ENCODE results near the gene PGS1. TPM values are rescaled to one million over a fixed set of nuclear protein-coding genes. Genes with fewer than 3 reads are reported as not detected.
"Not testable (repeated sequence)": the region's sequence is repeated elsewhere in the genome, so short reads cannot be mapped to it uniquely, and the experiment has no call there.

PGS1 gene
- total RNA-seq, 1 donor from 2014 or later = 59.3 TPM

DNA sequence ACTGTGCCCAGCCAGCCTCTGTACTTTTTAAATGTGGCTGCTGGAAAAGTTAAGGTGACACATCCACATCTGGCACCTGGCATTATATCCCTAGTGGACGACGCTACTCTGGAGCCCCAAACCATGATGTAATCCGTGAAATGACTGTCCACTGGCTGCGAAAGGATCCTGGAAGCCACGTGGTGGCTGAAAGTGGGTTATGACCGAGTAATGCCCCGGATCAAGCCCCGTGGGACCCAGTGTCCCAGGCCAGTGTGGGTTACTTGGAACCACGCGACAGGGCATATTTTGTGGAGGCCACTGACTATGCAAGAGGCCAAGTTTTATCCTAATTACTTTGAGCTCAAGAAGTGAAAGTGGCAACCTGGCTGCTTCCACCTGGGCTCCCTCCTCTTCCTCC is 79.6 kb downstream of the PGS1 start:
- intact Hi-C loops (cut with micrococcal nuclease) = no loop called here
- no peak overlapping the region for H3K4me3 Mint-ChIP-seq (ENCODE audit: low read depth)

DNA sequence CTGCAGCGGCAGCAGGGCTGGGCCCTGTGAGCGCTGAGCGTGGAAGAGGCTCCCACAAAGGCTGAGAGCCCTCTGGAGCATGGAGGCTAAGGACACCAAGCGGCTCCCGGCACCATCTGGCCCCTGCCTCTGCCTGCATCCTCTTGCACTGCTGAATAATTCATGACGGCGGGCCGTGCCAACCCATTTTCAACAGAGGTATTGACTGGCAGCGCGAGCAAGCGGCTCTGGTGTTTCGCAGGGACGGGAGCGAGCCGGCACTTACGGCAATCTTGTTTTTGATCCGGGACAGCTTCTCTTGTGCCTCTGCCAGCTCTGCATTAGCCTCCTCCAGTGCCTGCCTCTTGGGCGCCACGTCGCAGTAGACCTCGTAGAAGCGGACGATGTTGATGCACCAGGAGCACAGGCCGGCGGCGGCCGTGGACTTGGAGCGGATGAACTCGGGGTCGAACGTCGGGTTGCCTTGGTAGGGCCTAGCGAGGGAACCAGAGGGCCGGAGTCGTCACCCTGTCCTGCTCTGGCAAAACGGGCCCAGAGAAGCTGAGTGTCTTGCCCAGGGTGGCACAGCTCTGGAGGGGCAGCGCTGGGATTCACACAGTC is 80.4 kb downstream of the PGS1 start:
- no peak for DNase-seq (ENCODE audit: low spot score)
- H3K27me3 Mint-ChIP-seq (ENCODE audit: low read depth) = no peaks in the 10 kb centered on the region
- intact Hi-C loops (cut with micrococcal nuclease) = no loop called here
- H3K9me3 Mint-ChIP-seq = no peaks in the 10 kb centered on the region
- H3K27ac Mint-ChIP-seq = no peak overlapping the region
- no peaks in the 10 kb centered on the region for H3K36me3 Mint-ChIP-seq (ENCODE audit: low read depth)
- H3K4me1 Mint-ChIP-seq (ENCODE audit: low read depth) = no peaks in the 10 kb centered on the region
- H3K4me3 Mint-ChIP-seq (ENCODE audit: low read depth) = no peak overlapping the region

More for the DNA sequence above, 79.6 kb downstream of the PGS1 start:
- Mint-ChIP-seq H3K9me3 (no peaks in the 10 kb centered on the region), H3K27me3 (ENCODE audit: low read depth) (no peaks in the 10 kb centered on the region), H3K27ac (no peak overlapping the region), H3K4me1 (ENCODE audit: low read depth) (no peaks in the 10 kb centered on the region), H3K36me3 (ENCODE audit: low read depth) (no peaks in the 10 kb centered on the region)
- DNase-seq (ENCODE audit: low spot score) = no peak

DNA sequence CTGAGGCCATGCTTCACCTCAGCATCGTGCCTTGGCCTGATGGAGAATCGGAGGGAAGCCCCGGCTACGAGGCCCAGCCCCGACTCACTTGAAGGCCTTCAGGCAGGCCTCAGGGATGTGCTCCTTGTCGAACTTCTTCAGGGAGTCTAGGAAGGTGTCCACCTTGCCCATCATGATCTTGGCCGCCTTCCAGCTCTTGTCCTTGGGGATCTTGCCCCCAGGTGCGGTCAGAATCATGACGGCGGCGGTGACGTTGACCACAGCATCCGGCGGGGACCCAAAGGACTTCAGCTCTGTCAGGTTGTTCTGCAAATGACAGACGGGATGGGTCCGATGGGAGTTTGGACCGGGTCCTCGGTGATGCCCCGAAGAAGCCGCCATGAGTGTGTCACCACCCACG is 81.2 kb downstream of the PGS1 start:
- Mint-ChIP-seq H3K27me3 (ENCODE audit: low read depth) (no peaks in the 10 kb centered on the region), H3K27ac (no peak overlapping the region), H3K4me3 (ENCODE audit: low read depth) (no peak overlapping the region), H3K4me1 (ENCODE audit: low read depth) (no peaks in the 10 kb centered on the region), H3K36me3 (ENCODE audit: low read depth) (no peaks in the 10 kb centered on the region), H3K9me3 (no peaks in the 10 kb centered on the region)
- intact Hi-C loops (cut with micrococcal nuclease) = no loop called here
- DNase-seq (ENCODE audit: low spot score) = no peak

DNA sequence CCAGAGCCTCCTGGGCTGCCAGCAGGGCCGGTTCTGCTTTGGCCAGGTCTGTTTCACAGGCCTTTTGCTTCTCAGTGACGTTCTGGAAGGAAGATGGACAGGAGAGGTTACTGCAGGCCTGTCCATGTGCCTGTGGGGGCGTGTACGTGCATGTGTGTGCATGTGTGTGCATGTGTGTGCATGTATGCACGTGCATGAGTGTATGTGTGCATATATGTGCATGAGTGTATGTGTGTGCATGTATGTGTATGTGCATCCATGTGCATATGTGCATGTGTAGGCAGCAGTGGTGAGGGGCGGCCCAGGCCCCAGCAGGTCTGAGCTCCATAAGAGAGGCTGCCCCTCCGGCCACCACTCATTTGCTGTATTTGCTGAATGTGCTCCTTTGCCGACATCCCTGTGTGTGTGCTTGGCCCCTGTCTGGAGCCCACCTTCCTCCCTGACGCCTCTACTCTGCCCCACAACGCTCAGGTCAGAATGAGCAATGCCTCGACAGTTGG is 81.8 kb downstream of the PGS1 start:
- Mint-ChIP-seq H3K4me1 (ENCODE audit: low read depth) (no peaks in the 10 kb centered on the region), H3K27ac (no peak overlapping the region), H3K4me3 (ENCODE audit: low read depth) (no peak overlapping the region), H3K9me3 (no peaks in the 10 kb centered on the region), H3K36me3 (ENCODE audit: low read depth) (no peaks in the 10 kb centered on the region), H3K27me3 (ENCODE audit: low read depth) (no peaks in the 10 kb centered on the region)
- DNase-seq (ENCODE audit: low spot score) = no peak
- intact Hi-C loops (cut with micrococcal nuclease) = no loop called here

DNA sequence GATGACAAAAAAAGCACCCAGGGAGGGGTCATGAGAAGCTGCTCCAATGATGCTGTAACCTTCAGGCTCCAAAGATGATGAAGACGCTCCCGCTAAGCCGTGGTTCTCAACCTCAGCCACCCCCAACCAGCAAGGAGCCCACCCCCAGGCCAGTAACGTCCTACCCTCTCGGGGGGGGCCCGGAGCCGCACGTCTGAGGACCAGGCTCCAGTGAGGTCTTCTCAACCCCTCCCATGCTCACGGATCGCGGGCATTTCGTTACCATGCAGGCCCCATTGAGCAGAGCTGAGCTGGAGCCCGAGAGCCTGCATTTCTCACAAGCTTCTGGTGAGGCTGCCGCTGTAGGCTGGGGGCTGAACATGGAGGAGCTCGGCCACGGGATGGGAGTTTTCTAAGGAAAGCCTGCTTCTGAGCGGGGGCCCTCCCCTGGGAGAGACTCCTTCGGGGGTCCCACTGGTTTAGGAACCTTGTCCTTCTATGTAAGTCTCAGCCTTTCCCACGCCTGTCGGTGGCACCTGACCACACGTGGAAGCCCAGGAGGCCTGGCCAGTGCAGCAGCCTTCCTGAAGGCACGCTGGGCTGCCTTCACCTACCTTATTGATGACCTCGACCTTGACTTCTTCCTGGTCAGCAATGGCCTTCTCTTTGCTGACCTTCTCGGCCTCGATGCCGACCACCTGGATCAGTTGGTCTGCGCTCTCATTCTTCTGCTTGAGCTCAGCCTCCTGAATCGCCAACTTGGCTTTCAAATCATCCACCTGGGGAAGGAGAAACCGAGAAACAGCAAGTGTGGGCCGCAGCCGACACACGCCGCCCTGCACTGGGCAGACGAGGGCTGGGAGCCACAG is 82.7 kb downstream of the PGS1 start:
- Mint-ChIP-seq H3K9me3 (no peaks in the 10 kb centered on the region), H3K27ac (no peak overlapping the region), H3K36me3 (ENCODE audit: low read depth) (no peaks in the 10 kb centered on the region), H3K4me3 (ENCODE audit: low read depth) (no peak overlapping the region), H3K27me3 (ENCODE audit: low read depth) (no peaks in the 10 kb centered on the region), H3K4me1 (ENCODE audit: low read depth) (no peaks in the 10 kb centered on the region)
- DNase-seq (ENCODE audit: low spot score) = no peak
- intact Hi-C loops (cut with micrococcal nuclease) = no loop called here

DNA sequence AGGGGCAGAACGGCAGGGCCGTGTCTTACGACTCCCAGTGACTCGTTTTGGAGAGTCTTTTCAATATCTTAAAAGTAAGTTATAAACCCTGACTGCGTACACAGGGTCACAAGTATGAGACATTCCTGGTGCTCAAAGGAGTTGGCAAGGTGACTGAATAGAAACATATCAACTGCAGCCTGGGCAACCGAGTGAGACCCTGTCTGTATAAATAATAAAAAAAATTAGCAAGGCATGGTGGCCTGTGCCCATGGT is 83.3 kb downstream of the PGS1 start:
- no peaks in the 10 kb centered on the region for H3K9me3 Mint-ChIP-seq
- H3K27me3 Mint-ChIP-seq (ENCODE audit: low read depth) = no peaks in the 10 kb centered on the region
- H3K4me3 Mint-ChIP-seq (ENCODE audit: low read depth) = no peak overlapping the region
- no peaks in the 10 kb centered on the region for H3K36me3 Mint-ChIP-seq (ENCODE audit: low read depth)
- H3K4me1 Mint-ChIP-seq (ENCODE audit: low read depth) = no peaks in the 10 kb centered on the region
- intact Hi-C loops (cut with micrococcal nuclease) = no loop called here
- no peak for DNase-seq (ENCODE audit: low spot score)
- no peak overlapping the region for H3K27ac Mint-ChIP-seq

DNA sequence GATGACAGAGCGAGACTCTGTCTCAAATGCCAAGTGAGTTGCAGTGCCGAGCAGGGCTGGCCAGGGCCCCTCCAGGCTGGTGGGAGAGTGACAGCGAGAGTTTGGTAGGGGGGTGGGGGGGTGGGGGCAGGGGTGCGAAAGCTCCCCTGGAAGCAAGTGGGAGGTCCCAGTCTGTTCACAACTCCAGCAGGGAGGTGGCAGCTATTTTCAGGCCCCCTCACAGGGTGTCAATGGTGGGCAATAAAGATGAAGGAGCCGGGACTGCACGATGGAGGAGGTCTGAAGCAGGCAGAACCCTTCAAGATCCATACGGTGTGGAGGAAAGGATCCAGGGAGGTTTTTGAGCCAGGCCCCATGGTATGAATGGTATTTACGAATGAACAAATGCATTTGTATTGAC is 83.7 kb downstream of the PGS1 start:
- H3K27ac Mint-ChIP-seq = no peak overlapping the region
- H3K27me3 Mint-ChIP-seq (ENCODE audit: low read depth) = no peaks in the 10 kb centered on the region
- H3K4me1 Mint-ChIP-seq (ENCODE audit: low read depth) = no peaks in the 10 kb centered on the region
- H3K4me3 Mint-ChIP-seq (ENCODE audit: low read depth) = no peak overlapping the region
- intact Hi-C loops (cut with micrococcal nuclease) = no loop called here
- DNase-seq (ENCODE audit: low spot score) = no peak
- no peaks in the 10 kb centered on the region for H3K36me3 Mint-ChIP-seq (ENCODE audit: low read depth)
- no peaks in the 10 kb centered on the region for H3K9me3 Mint-ChIP-seq

DNA sequence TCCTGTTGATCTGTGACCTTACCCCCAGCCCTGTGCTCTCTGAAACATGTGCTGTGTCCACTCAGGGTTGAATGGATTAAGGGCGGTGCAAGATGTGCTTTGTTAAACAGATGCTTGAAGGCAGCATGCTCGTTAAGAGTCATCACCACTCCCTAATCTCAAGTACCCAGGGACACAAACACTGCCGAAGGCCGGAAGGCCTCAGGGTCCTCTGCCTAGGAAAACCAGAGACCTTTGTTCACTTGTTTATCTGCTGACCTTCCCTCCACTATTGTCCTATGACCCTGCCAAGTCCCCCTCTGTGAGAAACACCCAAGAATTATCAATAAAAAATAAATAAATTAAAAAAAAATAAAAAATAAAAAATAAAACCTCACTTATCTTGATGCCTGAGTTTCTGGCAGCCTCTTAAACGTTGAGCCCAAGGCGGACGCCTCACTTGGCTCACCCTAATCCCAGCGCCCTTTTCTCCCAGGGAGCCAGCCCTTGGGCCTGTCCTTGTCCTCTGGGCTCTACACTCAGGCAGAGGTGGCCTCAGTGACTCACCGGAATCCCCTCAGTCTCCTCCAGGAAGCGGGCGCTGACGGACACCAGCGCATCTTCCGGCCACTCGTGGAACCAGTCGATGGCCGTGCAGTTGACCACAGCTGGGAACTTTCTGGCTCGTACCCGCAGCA is 87.8 kb downstream of the PGS1 start:
- H3K4me3 Mint-ChIP-seq (ENCODE audit: low read depth); DNase-seq (ENCODE audit: low spot score); H3K9me3 Mint-ChIP-seq; intact Hi-C loops (cut with micrococcal nuclease); H3K27ac Mint-ChIP-seq; H3K36me3 Mint-ChIP-seq (ENCODE audit: low read depth); H3K4me1 Mint-ChIP-seq (ENCODE audit: low read depth); H3K27me3 Mint-ChIP-seq (ENCODE audit: low read depth): not testable (repeated sequence)

DNA sequence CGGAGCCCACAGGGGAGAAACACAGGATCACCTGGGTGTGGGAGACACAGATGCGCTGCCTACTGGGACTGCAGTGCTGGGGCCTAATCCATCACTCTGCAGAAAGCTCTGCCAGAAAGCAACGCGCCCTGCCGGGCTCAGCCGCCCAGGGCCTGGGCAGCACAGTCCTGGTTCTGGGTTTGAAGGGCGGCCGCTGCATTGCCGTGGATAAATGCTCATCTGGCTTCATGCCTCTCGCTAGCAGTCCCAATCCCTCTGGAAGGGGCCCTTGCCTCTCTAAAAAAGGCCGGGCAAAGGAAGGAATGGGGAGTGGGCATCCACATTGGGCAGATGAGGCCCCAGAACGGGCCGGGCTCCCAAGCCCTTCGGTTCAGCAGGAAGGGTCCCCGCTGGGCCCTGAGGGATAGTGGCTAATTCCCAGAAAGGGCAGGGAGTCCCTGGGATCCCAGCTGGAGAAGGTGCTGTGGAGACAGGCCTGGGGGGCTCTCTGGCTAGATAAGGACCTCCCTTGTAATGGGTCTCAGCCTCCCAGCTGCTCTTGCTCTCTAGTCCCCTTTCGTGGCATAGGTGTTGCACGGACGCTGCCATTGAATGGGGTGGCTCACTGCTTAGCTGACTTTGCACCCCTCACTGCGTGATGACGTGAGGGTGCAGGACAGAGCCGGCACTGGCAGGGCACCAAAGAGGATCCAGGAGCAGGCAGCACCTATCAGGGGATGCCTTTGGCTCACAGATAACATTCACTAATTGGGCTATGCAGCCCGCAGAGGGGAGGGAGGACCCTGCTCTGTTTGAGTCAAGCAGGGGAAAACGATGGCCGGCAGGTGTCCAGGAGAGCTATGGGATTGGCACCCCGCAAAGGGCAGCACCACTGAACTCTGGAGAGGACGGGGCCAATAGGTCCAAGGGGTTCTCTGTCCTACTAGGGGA is 88.6 kb downstream of the PGS1 start:
- Mint-ChIP-seq H3K9me3 (no peaks in the 10 kb centered on the region), H3K4me3 (ENCODE audit: low read depth) (no peak overlapping the region), H3K27ac (no peak overlapping the region), H3K4me1 (ENCODE audit: low read depth) (no peaks in the 10 kb centered on the region), H3K27me3 (ENCODE audit: low read depth) (no peaks in the 10 kb centered on the region), H3K36me3 (ENCODE audit: low read depth) (no peaks in the 10 kb centered on the region)
- intact Hi-C loops (cut with micrococcal nuclease) = no loop called here
- no peak for DNase-seq (ENCODE audit: low spot score)

DNA sequence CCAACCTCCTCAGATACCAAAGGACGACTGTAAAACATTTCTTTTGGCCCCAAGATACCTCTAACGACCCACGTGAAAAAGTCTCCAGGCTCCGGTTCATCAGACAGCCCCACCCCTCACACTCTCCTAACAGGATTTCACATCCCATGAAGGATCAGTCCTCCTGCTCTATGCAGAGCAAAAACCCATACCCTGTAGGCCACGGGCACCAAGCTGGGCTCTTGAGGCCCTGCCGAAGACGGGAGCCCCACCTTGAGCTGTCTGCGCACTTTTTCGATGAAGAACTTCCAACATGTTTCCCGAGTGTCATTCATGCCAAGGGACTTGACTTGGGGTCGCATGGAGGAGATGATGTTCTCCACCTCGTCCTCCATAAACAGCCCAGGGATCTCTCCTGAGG is 89.9 kb downstream of the PGS1 start:
- Mint-ChIP-seq H3K9me3 (no peaks in the 10 kb centered on the region), H3K4me3 (ENCODE audit: low read depth) (no peak overlapping the region), H3K27me3 (ENCODE audit: low read depth) (no peaks in the 10 kb centered on the region), H3K4me1 (ENCODE audit: low read depth) (no peaks in the 10 kb centered on the region), H3K36me3 (ENCODE audit: low read depth) (no peaks in the 10 kb centered on the region), H3K27ac (no peak overlapping the region)
- intact Hi-C loops (cut with micrococcal nuclease) = no loop called here
- no peak for DNase-seq (ENCODE audit: low spot score)

DNA sequence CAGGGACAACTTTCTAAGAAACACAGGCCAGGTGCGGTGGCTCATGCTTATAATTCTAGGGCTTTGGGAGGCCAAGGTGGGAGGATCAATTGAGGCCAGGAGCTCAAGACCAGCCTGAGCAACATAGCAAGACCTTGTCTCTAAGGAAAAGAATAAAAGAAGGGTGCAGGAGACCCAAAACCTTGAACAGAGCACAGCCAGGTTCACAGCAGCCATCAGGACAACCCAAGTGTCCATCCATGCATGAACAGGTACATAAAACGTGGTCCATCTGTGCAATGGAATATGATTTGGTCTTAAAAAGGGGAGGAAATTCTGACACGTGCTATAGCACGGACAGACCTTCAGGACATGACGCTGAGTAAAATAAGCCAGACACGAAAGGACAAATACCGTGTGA is 91.0 kb downstream of the PGS1 start:
- no peak overlapping the region for H3K4me3 Mint-ChIP-seq (ENCODE audit: low read depth)
- intact Hi-C loops (cut with micrococcal nuclease) = no loop called here
- H3K4me1 Mint-ChIP-seq (ENCODE audit: low read depth) = no peaks in the 10 kb centered on the region
- no peak for DNase-seq (ENCODE audit: low spot score)
- no peaks in the 10 kb centered on the region for H3K36me3 Mint-ChIP-seq (ENCODE audit: low read depth)
- H3K9me3 Mint-ChIP-seq = no peaks in the 10 kb centered on the region
- H3K27ac Mint-ChIP-seq = no peak overlapping the region
- peaks cover under 1% of the 10 kb centered on the region for H3K27me3 Mint-ChIP-seq (ENCODE audit: low read depth)

DNA sequence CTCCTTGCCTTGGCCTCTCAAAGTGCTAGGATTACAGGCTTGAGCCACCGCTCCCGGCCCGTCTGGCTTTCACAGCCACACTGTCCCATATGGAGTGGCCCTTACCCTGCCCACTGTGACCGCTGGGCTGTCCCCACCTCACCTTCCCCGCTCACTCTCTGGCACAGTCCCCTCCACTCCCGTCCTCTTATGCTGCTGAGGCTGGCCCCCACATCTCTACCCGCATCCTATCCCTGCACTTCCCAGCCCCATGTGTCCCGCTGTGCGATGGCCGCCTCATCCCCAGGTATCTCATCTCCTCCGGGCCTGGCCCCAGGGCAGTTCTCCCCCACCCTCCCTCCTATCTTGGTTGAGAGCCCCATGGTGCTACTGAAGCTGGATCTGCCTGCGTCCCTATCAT is 93.2 kb downstream of the PGS1 start:
- H3K36me3 Mint-ChIP-seq (ENCODE audit: low read depth) = no peaks in the 10 kb centered on the region
- no peaks in the 10 kb centered on the region for H3K9me3 Mint-ChIP-seq
- no peak overlapping the region for H3K4me3 Mint-ChIP-seq (ENCODE audit: low read depth)
- intact Hi-C loops (cut with micrococcal nuclease) = no loop called here
- H3K27ac Mint-ChIP-seq = no peak overlapping the region
- H3K4me1 Mint-ChIP-seq (ENCODE audit: low read depth) = no peaks in the 10 kb centered on the region
- DNase-seq (ENCODE audit: low spot score) = no peak
- peaks cover 4% of the 10 kb centered on the region for H3K27me3 Mint-ChIP-seq (ENCODE audit: low read depth)

Measured in activated T-helper 2 cell treated with anti-CD3 and anti-CD28 coated beads, Interferon-gamma antibody, Interleukin-2, Interleukin-4, amounts not matched to agents 10 μg/mL and 5 μg/mL and 100 μg/mL, durations not matched to agents 14 hours and 24 hours and 36 hours (primary cell).